ENCODE data around the gene GLT1D1. TPM values are rescaled to one million over a fixed set of nuclear protein-coding genes. Genes with fewer than 3 reads are reported as not detected.

Gene GLT1D1
- total and polyA plus RNA-seq, 10 donors, result 0.41 to 41.4 (median 13.9) TPM

GRCh38 chr12:128818065-128819022 lies 34.9 kb upstream of the GLT1D1 start:
- peaks cover 56 to 100% (median 84%) of the 10 kb centered on the region in 6 donors for H3K4me1 ChIP-seq
- WGBS, 5 donors, result 61 to 69% (median 64%) methylated on average over 13 of the region's 13 CpGs
- no peaks in the 10 kb centered on the region for H3K9me3 ChIP-seq
- H3K27ac ChIP-seq, result peak overlapping the region in 7 of 8 donors; percentile 78 to 98 (median 94)
- no peaks in the 10 kb centered on the region for H3K27me3 ChIP-seq (replicated peaks in 1 of 7)
- H3K36me3 ChIP-seq, result peaks cover 0 to 41% (median 13%) of the 10 kb centered on the region in 6 donors
- H3K4me3 ChIP-seq, result peak overlapping the region in 1 of 8 donors; percentile 97
- TF ChIP-seq POLR2A (IDR thresholded peaks at IDR 0.05), result no peak
- TF ChIP-seq POLR2AphosphoS5 (IDR thresholded peaks at IDR 0.05), result peak in 1 of 3 donors; percentile 39
- intact Hi-C loops (cut with DNase I; ENCODE audit: low total_unique reads), result no loop called here
- no peak for DNase-seq

- Histone ChIP-seq H3K36me3 (peaks cover 0 to 30% (median 3%) of the 10 kb centered on the region in 6 donors), H3K27ac (peak overlapping the region in 7 of 8 donors; percentile 51 to 98 (median 94)), H3K27me3 (replicated peaks in 1 of 7) (no peaks in the 10 kb centered on the region), H3K4me3 (peak overlapping the region in 1 of 8 donors; percentile 97), H3K9me3 (no peaks in the 10 kb centered on the region), H3K4me1 (peaks cover 56 to 94% (median 87%) of the 10 kb centered on the region in 6 donors)
- 69 to 84% (median 81%) methylated on average over 16 of the region's 16 CpGs for WGBS, 5 donors
- DNase-seq, result no peak
- intact Hi-C loops (cut with DNase I; ENCODE audit: low total_unique reads), result no loop called here
- TF ChIP-seq POLR2A (IDR thresholded peaks at IDR 0.05), result no peak
- TF ChIP-seq CTCF (IDR thresholded peaks at IDR 0.05 in 8 of 11, conservative IDR thresholded peaks at IDR 0.05 in 3 of 11), result no peak
- TF ChIP-seq POLR2AphosphoS5 (IDR thresholded peaks at IDR 0.05), result no peak
These were observed 33.8 kb upstream of the GLT1D1 start for GRCh38 chr12:128819293-128820144.

DNA sequence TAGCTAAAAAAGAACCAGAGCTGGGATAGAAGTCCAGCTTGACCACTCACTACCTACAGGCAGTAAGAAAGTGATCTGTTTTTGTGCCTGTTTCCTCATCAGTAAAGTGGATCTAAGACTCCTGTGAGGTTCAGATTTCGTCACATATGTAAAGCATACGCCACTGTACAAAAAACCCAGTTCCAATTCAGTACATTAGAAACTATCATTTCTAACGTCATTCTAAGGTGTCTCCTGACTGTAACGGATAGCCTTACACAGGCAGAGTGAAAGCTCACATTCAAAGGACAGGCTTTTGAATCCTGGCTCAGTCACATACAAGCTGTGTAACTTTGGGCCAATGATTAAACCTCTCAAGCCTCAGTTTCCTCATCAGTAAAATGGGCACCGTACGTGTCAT lies 33.0 kb upstream of the GLT1D1 start:
- no peaks in the 10 kb centered on the region for H3K27me3 ChIP-seq (replicated peaks in 1 of 7)

More for the DNA sequence above, 33.0 kb upstream of the GLT1D1 start:
- intact Hi-C loops (cut with DNase I; ENCODE audit: low total_unique reads), result no loop called here
- DNase-seq, result no peak
- WGBS, 5 donors, result 73 to 86% (median 82%) methylated on average over 6 of the region's 6 CpGs
- TF ChIP-seq POLR2A (IDR thresholded peaks at IDR 0.05), result no peak
- no peak for TF ChIP-seq CTCF (IDR thresholded peaks at IDR 0.05 in 8 of 11, conservative IDR thresholded peaks at IDR 0.05 in 3 of 11)
- TF ChIP-seq POLR2AphosphoS5 (IDR thresholded peaks at IDR 0.05), result no peak
- H3K27ac ChIP-seq, result peak overlapping the region; percentile 23 to 98 (median 93)
- peaks cover 0 to 24% (median 0%) of the 10 kb centered on the region in 6 donors for H3K36me3 ChIP-seq
- peaks cover 56 to 92% (median 88%) of the 10 kb centered on the region in 6 donors for H3K4me1 ChIP-seq
- no peaks in the 10 kb centered on the region for H3K9me3 ChIP-seq
- peak overlapping the region in 1 of 8 donors; percentile 97 for H3K4me3 ChIP-seq

All from spleen (tissue), 11 donors.